ENCODE data around the gene PDE10A.
"Not testable (repeated sequence)": the region's sequence is repeated elsewhere in the genome, so short reads cannot be mapped to it uniquely, and the experiment has no call there.

PDE10A gene

DNA sequence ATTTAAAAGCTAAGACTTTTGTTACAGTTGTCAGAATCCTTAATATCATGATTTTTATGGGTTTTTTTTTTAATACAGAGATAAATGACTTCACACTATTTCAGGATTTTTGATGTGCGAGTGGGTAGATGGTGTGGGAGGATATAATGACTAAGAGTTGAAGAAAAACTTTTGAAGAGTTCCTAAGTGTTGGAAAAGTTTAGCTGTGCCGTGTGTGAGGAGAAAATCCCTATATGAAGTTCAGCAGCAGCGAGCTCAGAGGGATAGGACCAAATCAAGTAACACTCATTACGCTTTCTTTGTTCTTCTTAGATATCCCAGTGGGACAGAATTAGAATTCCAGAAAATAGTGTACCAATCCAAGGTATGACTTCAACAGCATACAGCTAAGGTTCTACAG is 34.1 kb downstream of the PDE10A start:
- no peak for DNase-seq (ENCODE audit: low read depth in 1 of 2, low spot score in 1 of 2)

- no peak for DNase-seq (ENCODE audit: low read depth in 1 of 2, low spot score in 1 of 2)
These were observed 35.7 kb downstream of the PDE10A start for GRCh38 chr6:165627366-165627765.

GRCh38 chr6:165626711-165627110 is 36.3 kb downstream of the PDE10A start:
- no peak for DNase-seq (ENCODE audit: low read depth in 1 of 2, low spot score in 1 of 2)

GRCh38 chr6:165624871-165625639 is 38.0 kb downstream of the PDE10A start:
- no peak for DNase-seq (ENCODE audit: low read depth in 1 of 2, low spot score in 1 of 2)

- no peak for DNase-seq (ENCODE audit: low read depth in 1 of 2, low spot score in 1 of 2)
These were observed 41.1 kb downstream of the PDE10A start for GRCh38 chr6:165621940-165622339.

- DNase-seq (ENCODE audit: low read depth in 1 of 2, low spot score in 1 of 2): not testable (repeated sequence)
These were observed 44.1 kb downstream of the PDE10A start for GRCh38 chr6:165618891-165619290.

DNA sequence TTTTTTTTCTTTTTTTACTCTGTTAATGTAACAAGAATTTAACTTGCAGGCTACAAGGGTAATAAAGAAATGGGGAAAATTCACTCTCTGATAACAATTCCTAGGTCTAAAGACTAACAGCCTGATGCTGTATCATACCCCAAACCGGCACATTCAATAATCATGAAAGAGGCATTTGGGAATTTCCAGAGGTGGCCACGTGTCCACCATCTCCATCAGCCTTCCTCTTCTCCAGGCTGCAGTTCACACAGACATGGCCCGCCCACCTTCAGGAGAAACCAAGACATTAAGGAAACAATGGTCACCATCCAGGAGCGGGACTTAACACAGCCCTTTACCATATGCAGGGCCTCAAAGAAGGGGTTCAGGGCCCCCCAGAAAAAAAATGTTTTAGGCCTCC is 44.8 kb downstream of the PDE10A start:
- no peak for DNase-seq (ENCODE audit: low read depth in 1 of 2, low spot score in 1 of 2)

GRCh38 chr6:165617528-165617927 is 45.5 kb downstream of the PDE10A start:
- DNase-seq (ENCODE audit: low read depth in 1 of 2, low spot score in 1 of 2): no peak

DNA sequence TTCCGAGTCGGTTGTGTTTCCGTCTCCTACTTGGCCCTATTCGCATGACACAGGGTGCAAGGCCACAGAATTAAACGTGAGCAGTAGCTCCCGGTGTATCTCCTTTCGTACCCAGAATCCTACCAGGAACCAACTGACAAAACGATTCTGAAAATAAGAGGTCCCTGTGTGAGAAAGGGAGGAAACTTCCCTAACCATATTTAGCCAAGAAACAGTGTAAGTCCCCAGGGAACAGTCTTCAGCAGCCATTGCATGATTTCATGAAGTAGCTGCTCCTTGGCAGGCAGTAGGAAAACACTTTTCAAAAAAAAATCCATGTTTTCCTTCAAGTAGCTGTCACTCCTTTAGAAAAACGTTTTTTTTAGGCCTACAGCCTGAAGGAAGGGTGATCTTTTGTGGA is 46.9 kb downstream of the PDE10A start:
- no peak for DNase-seq (ENCODE audit: low read depth in 1 of 2, low spot score in 1 of 2)

DNA sequence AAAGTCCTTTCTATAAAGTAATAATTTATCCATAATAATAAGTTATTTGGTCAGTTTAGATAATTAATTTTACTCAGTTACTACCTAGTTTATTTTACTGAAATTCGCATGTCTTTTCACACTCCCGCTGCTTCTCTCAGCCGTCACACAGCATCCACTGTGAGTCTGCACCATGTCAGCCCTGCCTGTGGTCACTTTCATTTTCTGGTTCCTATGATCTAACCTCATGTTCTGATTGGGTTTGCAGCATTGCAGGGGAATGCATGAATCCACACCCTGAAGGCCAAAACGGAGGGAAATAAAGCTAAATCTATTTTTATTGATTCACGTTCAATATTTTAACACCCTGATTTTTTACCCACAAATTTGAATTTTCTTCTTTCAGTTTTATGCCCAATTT is 47.4 kb downstream of the PDE10A start:
- no peak for DNase-seq (ENCODE audit: low read depth in 1 of 2, low spot score in 1 of 2)

- no peak for DNase-seq (ENCODE audit: low read depth in 1 of 2, low spot score in 1 of 2)
These were observed 51.7 kb downstream of the PDE10A start for GRCh38 chr6:165611294-165611693.

DNA sequence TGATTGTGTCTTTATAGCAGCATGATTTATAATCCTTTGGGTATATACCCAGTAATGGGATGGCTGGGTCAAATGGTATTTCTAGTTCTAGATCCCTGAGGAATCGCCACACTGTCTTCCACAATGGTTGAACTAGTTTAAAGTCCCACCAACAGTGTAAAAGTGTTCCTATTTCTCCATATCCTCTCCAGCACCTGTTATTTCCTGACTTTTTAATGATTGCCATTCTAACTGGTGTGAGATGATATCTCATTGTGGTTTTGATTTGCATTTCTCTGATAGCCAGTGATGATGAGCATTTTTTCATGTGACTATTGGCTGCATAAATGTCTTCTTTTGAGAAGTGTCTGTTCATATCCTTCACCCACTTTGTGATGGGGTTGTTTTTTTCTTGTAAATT is 54.5 kb downstream of the PDE10A start:
- DNase-seq (ENCODE audit: low read depth in 1 of 2, low spot score in 1 of 2): not testable (repeated sequence)

GRCh38 chr6:165606740-165607008 is 56.4 kb downstream of the PDE10A start:
- DNase-seq (ENCODE audit: low read depth in 1 of 2, low spot score in 1 of 2): no peak

DNA sequence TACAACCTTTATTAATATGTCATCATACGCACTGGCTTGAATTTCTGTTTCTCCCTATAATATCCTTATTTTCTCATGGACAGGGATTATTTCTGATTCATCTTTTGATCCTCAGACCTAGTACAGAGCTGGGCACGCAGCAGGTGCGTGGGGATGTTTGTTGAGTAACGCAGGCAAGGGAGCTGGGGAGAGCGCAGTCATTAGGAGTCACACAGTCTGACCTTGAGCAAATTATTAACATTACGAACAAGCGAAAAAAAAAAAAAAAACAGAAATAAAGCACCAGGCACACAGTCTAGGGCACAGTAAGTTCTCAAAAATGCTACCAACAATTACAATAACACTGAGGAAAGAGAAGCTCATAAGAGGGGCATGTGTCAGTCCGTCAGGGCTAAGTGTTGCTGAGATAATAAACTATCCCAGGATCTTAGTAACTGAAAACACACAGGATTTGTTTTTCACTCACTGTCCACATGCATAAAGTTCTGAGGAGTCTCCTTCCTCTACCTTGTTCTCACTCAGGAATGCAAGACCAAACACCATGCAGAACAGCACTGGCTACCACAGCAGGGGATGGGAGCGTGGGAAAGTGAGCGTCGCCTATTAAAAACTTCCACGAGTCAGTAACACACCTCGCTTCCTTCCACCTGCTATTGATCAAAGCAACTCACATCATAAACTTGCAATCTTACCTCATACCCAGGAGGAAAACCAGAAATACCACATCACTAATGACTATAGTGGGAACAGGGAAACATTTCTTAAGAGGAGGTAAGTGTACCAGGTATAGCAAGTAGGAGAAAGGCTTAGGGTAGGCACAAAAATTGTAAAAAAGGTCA is 56.9 kb downstream of the PDE10A start:
- DNase-seq (ENCODE audit: low read depth in 1 of 2, low spot score in 1 of 2): no peak

- DNase-seq (ENCODE audit: low read depth in 1 of 2, low spot score in 1 of 2): no peak
These were observed 57.7 kb downstream of the PDE10A start for GRCh38 chr6:165605182-165605875.

- no peak for DNase-seq (ENCODE audit: low read depth in 1 of 2, low spot score in 1 of 2)
These were observed 60.8 kb downstream of the PDE10A start for GRCh38 chr6:165602291-165602690.

DNA sequence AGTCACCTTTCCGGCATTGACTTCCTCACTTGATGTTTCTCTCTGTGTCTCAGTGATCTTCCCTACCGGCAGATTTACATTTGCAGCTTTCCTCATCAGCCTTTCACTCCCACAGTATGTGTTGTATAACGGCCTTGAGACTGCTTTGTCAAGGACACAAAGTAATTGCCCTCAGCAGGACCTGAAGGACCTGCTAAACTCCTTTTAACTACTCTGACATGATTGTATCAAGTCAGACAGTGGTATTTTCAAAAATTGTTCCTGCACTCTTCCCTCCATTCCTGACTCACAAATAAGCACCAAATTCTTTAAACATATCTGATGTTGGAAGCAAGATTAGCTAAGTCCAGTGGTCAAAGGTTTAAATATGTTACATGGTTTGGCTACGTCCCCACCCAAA is 62.4 kb downstream of the PDE10A start:
- DNase-seq (ENCODE audit: low read depth in 1 of 2, low spot score in 1 of 2): no peak

DNA sequence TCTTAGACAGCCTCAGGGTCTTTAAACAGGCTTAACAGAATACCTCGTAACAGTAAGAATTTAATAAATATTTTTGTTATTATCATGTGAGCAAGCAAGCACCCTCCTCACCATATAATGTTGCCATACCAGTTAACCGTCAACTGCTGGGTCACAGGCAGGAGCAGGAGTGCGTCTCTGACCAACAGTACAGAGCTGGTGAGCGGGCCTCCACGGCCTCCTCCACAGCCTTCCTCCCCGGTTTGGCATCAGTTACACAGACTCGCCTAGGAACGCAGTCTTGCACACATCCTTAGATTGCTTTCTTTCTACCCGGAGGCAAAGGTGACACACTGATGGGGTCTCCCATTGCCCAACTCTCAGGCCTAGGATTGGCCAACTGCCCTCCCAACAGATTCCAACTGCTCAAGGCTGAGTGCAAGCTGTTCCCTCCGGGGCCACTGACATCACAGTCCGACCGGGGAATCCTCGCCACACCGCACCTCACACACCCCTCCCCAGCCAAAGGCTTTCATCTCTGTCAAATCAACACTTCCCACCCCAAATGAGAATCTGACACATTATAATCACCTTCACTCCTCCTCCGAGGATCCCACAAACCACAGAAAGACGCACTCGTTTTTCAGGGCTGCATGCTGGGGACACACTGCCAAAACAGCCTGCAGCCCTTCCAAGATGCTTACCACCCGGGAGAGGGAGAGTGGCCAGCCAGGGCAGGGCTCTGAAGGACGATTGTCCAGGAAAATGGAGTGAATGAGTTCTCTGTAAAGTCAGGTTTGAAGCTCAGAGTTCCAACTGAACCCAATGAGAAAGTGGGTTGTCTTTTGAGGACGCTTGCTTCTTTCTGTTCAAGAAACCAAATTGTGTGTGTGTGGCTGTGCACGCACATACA is 63.2 kb downstream of the PDE10A start:
- DNase-seq (ENCODE audit: low read depth in 1 of 2, low spot score in 1 of 2): no peak

GRCh38 chr6:165599121-165599520 is 63.9 kb downstream of the PDE10A start:
- no peak for DNase-seq (ENCODE audit: low read depth in 1 of 2, low spot score in 1 of 2)

- no peak for DNase-seq (ENCODE audit: low read depth in 1 of 2, low spot score in 1 of 2)
These were observed 65.2 kb downstream of the PDE10A start for GRCh38 chr6:165597821-165598220.

Data from activated T-helper 1 cell treated with anti-CD3 and anti-CD28 coated beads, Interleukin-2, amount 50 U/mL, for 16 hours (primary cell).